AG08395 (cell line): ENCODE measurements around the gene GPR157.
A peak's percentile ranks its signal among the peaks of the same experiment; 100 is the strongest.
"Not testable (repeated sequence)": the region's sequence is repeated elsewhere in the genome, so short reads cannot be mapped to it uniquely, and the experiment has no call there.

Experiments used
- DNase-seq: peaks from one replicate; pipeline ENCODE4 v3.0.0; 2012; ENCODE audit warnings: mixed read lengths, low spot score

GPR157 gene

GRCh38 chr1:9145714-9146113 is 16.8 kb upstream of the GPR157 start:
- DNase-seq, result no peak

GRCh38 chr1:9145021-9145668 is 16.2 kb upstream of the GPR157 start:
- peak; percentile 41 for DNase-seq

DNA sequence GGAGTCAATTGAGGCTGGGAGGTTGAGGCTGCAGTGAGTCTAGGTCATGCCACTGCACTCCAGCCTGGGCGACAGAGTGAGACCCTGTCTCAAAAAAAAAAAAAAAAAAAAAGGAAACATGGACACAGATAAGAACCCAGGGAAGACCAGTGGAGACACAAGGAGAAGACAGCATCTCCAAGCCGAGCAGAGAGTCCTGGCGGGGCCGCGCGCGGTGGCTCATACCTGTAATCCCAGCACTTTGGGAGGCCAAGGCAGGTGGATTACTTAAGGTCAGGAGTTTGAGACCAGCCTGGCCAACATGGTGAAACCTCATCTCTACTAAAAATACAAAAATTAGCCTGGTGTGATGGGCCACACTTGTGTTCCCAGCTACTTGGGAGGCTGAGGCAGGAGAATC is 15.6 kb upstream of the GPR157 start:
- not testable (repeated sequence) for DNase-seq

DNA sequence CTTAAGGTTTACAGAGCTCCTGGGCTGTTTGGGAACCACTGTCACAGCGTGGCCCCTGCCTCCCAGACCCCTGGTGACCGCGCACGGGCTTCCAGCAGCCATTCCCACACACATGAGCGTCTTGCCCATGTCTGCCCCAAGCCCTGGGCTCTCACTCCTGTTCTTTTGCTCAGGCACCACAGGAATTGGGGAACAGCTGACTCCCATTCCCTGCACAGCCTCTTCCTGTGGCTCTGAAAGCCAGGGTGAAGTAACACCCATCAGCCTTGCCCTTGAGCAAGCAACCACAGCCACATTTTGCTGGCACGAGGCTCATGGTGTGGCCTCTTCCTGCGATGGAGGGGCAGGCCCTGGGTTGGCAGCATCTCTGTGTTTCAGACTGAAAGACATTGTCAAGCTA is 14.3 kb upstream of the GPR157 start:
- DNase-seq, result peak; percentile 86

- DNase-seq, result no peak
Observed at GRCh38 chr1:9139930-9140329, 11.0 kb upstream of the GPR157 start.

GRCh38 chr1:9136932-9137331 is 8.0 kb upstream of the GPR157 start:
- DNase-seq, result no peak

- no peak for DNase-seq
Observed at GRCh38 chr1:9135073-9135836, 6.4 kb upstream of the GPR157 start.

- DNase-seq, result no peak
Observed at GRCh38 chr1:9133870-9134585, 5.1 kb upstream of the GPR157 start.

- peak; percentile 99 for DNase-seq
Observed at GRCh38 chr1:9129266-9130041, 552 bp upstream of the GPR157 start.

DNA sequence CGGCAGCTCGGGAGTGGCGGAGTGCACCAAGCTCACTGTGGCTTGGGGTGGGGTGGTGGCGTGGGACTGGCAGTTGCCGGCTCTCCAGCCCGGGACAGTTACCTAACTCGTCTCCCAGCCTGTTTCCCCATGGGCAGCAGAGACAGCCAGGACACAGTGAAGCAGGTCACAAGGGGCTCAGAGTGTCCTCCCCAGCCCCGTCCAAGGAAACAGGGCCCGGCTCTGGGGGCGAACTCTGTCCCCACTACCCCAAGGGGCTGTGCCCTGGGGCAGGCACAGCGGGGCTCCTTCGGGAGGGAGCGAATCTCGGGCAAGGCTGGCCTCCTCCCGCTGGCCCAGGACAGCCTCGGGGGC is 759 bp downstream of the GPR157 start:
- DNase-seq, result peak; percentile 27

DNA sequence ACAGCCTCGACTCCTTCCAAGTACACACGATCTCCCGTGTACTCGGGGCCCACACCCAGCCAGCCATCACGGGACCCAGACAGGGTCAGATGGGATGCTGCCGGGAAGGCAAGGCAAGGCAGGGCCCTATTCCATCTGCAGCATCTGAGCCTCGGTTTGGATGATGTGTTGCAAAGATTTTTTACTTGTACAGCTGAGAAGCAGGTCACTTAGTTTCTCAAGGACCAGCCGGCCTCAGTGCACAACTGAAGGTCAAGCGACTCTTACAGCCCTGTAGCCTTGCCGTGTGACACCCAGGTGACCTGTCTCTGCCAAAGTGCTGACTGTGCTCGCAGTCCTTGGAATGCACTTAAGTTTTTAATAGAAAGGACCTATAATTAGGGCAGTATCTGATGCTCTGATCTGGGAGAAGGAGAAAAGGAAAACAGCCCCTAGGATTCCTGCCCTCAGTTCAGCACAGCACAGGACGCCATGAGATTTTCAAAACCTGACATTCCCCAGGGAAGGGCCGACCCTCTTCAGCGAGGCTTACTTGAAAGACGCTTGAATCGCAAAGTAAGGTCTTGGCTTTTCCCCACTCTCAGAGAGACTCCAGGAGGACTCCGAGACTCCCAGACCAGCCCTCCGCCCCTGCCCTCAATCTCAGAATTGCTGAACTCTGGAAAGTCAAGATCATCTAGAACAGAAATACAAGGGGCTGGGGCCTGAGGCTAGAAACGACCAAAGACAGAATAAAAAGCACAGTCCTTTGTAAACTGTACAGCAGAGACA is 1.3 kb downstream of the GPR157 start:
- no peak for DNase-seq

- no peak for DNase-seq
Observed at GRCh38 chr1:9126511-9126910, 2.4 kb downstream of the GPR157 start.

GRCh38 chr1:9125847-9126246 is 3.1 kb downstream of the GPR157 start:
- not testable (repeated sequence) for DNase-seq

DNA sequence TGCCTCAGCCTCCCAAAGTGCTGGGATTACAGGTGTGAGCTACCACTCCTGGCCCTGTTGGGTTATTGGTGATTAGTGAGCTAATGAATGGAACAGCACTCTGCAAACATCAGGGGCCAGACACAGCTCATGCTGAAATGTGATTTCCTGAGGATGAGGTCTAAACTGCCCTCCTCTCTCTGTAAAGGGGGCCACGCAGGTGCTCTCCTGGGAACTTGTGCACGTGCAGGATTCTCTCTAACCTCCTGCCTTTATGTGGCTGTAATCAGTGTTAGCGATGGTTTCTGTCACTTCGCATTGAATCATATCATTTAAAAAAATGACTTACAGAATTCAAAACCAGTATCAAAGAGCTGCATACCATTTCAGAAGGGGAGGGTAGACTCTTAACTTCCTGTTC is 3.6 kb downstream of the GPR157 start:
- DNase-seq, result no peak

GRCh38 chr1:9124389-9124788 is 4.5 kb downstream of the GPR157 start:
- not testable (repeated sequence) for DNase-seq

GRCh38 chr1:9123665-9124064 is 5.2 kb downstream of the GPR157 start:
- DNase-seq, result not testable (repeated sequence)

GRCh38 chr1:9121496-9122409 is 7.1 kb downstream of the GPR157 start:
- no peak for DNase-seq

- DNase-seq, result no peak
Observed at GRCh38 chr1:9120312-9120958, 8.5 kb downstream of the GPR157 start.

DNA sequence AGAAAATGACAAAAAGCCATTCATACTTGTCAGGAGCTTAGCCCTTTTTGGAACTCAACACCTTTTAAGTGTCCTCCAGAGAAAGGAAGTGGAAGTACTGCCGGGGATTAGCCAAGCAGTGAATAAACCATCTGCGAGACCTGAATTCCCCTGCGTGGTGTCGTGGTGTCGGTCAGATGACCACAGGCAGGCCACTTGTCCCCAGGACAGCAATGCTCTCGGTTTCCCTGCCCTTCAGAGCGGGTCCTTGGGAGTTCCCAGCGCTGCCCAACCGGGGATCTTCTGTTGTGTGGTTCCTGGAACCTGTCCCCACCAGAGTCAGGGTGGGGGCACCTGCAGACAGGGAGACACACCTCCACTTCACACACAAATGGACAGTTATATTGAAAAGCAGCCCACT is 9.2 kb downstream of the GPR157 start:
- no peak for DNase-seq

GRCh38 chr1:9118186-9118585 is 10.7 kb downstream of the GPR157 start:
- no peak for DNase-seq
